IMR-90 (cell line): Measurements from ENCODE around the gene IL19. TPM values are rescaled to one million over a fixed set of nuclear protein-coding genes. Genes with fewer than 3 reads are reported as not detected.

ENCODE experiments used
- ATAC-seq: fragments of 200-7000 bp; cut with Tn5 transposase; 2 replicates; pipeline ENCODE4 v1.9.1; 2020; ENCODE audit warnings: low read depth, mild to moderate bottlenecking, moderate library complexity
- BruUV-seq: library from RNA; stranded (reverse); fragments of 400-500 nt; replicated peaks from 2 replicates; lab custom pipeline; 2021; lab: Mats Ljungman, UMichigan
- CTCF ChIA-PET: fragments of 300-600 bp; formaldehyde crosslinking; extraction: SDS; loops from one replicate; lab custom pipeline; 2021; ENCODE audit warnings: antibody characterized with exemption; lab: Yijun Ruan, JAX
- POLR2A ChIA-PET: fragments of 300-600 bp; sonication (Branson Sonifier 250); formaldehyde crosslinking; loops from one replicate; lab custom pipeline; 2022; ENCODE audit warnings: antibody characterized with exemption; ENCODE audit not compliant: unreplicated experiment; lab: Charles Lee
- DNase-seq: peaks from one replicate; pipeline ENCODE4 v3.0.0; 2013
- H2AFZ ChIP-seq: replicated peaks from 2 replicates; pipeline ENCODE3; 2013; ENCODE audit warnings: low read length, mild to moderate bottlenecking; ENCODE audit not compliant: poor library complexity
- H2AK5ac ChIP-seq: 2 replicates; pipeline ENCODE4 v1.6.1; 2013; ENCODE audit warnings: low read depth, low read length, inconsistent platforms
- H2AK9ac ChIP-seq: replicated peaks from 2 replicates; pipeline ENCODE3; 2013; ENCODE audit warnings: mild to moderate bottlenecking, low read depth, low read length, moderate library complexity; ENCODE audit not compliant: poor library complexity
- H2BK120ac ChIP-seq: 2 replicates; pipeline ENCODE4 v1.6.1; 2013; ENCODE audit warnings: low read depth, low read length, inconsistent platforms
- H2BK15ac ChIP-seq: 3 replicates; pipeline ENCODE4 v1.6.1; 2013; ENCODE audit warnings: low read depth, low read length, inconsistent platforms
- H2BK20ac ChIP-seq: 2 replicates; pipeline ENCODE4 v1.6.1; 2013; ENCODE audit warnings: low read depth, mild to moderate bottlenecking, inconsistent platforms, low read length, moderate library complexity
- H2BK5ac ChIP-seq: 2 replicates; pipeline ENCODE4 v1.6.1; 2013; ENCODE audit warnings: mild to moderate bottlenecking, low read depth, low read length, inconsistent platforms; ENCODE audit not compliant: poor library complexity, severe bottlenecking
- H3K14ac ChIP-seq: replicated peaks from 2 replicates; pipeline ENCODE4 v1.6.1; 2013; ENCODE audit warnings: low read depth, low read length, inconsistent platforms
- H3K18ac ChIP-seq: 2 replicates; pipeline ENCODE4 v1.6.1; 2013; ENCODE audit warnings: low read depth, low read length, control low read depth
- H3K23ac ChIP-seq: 2 replicates; pipeline ENCODE4 v1.6.1; 2013; ENCODE audit warnings: low read depth, low read length, inconsistent platforms
- H3K27ac ChIP-seq: 2 replicates; pipeline ENCODE4 v1.5.1; 2013; ENCODE audit warnings: mild to moderate bottlenecking, control low read depth, low read length; ENCODE audit not compliant: insufficient read depth
- H3K27me3 ChIP-seq: 2 replicates; pipeline ENCODE4 v1.6.1; 2013; ENCODE audit warnings: low read length; ENCODE audit not compliant: control insufficient read depth, insufficient read depth
- H3K36me3 ChIP-seq: 2 replicates; pipeline ENCODE4 v1.6.1; 2013; ENCODE audit warnings: low read length, mixed read lengths; ENCODE audit not compliant: control insufficient read depth, insufficient read depth
- H3K4ac ChIP-seq: 2 replicates; pipeline ENCODE4 v1.6.1; 2013; ENCODE audit warnings: low read depth, low read length, inconsistent platforms
- H3K4me1 ChIP-seq: 2 replicates; pipeline ENCODE4 v1.6.1; 2013; ENCODE audit warnings: low read length, mixed read lengths; ENCODE audit not compliant: control insufficient read depth, insufficient read depth
- H3K4me2 ChIP-seq: 2 replicates; pipeline ENCODE4 v1.6.1; 2013; ENCODE audit warnings: low read depth, mild to moderate bottlenecking, control low read depth, low read length, moderate library complexity
- H3K4me3 ChIP-seq: 2 replicates; pipeline ENCODE4 v1.5.1; 2013; ENCODE audit warnings: low read depth, mild to moderate bottlenecking, control low read depth, low read length, moderate library complexity; ENCODE audit not compliant: insufficient read depth
- H3K56ac ChIP-seq: 2 replicates; pipeline ENCODE4 v1.6.1; 2013; ENCODE audit warnings: low read length, inconsistent platforms; ENCODE audit not compliant: insufficient read depth; ENCODE audit errors: extremely low read depth
- H3K79me1 ChIP-seq, 2 experiments: 2 replicates each; pipeline ENCODE4 v1.6.1; 2013; ENCODE audit warnings: low read length in 2 of 2, inconsistent platforms in 1 of 2, low read depth in 1 of 2
- H3K9ac ChIP-seq: 2 replicates; pipeline ENCODE4 v1.6.1; 2013; ENCODE audit warnings: low read depth, low read length, control low read depth
- H3K9me1 ChIP-seq: 2 replicates; pipeline ENCODE4 v1.6.1; 2013; ENCODE audit warnings: low read length, inconsistent platforms; ENCODE audit not compliant: insufficient read depth
- H3K9me3 ChIP-seq: 2 replicates; pipeline ENCODE4 v1.6.1; 2013; ENCODE audit warnings: low read length; ENCODE audit not compliant: control insufficient read depth, insufficient read depth
- H4K20me1 ChIP-seq: 2 replicates; pipeline ENCODE4 v1.6.1; 2013; ENCODE audit warnings: low read length, inconsistent platforms; ENCODE audit not compliant: insufficient read depth
- H4K5ac ChIP-seq: 2 replicates; pipeline ENCODE4 v1.6.1; 2013; ENCODE audit warnings: mild to moderate bottlenecking, low read depth, low read length, control low read depth
- H4K8ac ChIP-seq, 2 experiments: 2 replicates each; pipeline ENCODE4 v1.6.1; 2013; ENCODE audit warnings: low read depth in 2 of 2, low read length in 2 of 2, control low read depth in 1 of 2, inconsistent platforms in 1 of 2
- H4K91ac ChIP-seq: 2 replicates; pipeline ENCODE4 v1.6.1; 2013; ENCODE audit warnings: low read depth, low read length, inconsistent platforms; ENCODE audit not compliant: insufficient read depth
- BHLHE40 ChIP-seq: fragments of 150-350 bp; IDR thresholded peaks from 2 replicates; pipeline ENCODE4 v1.6.1; 2016; ENCODE audit warnings: mild to moderate bottlenecking, low read depth, low read length
- CTCF ChIP-seq: conservative IDR thresholded peaks from 2 replicates; pipeline ENCODE4 v1.5.1; 2012; ENCODE audit warnings: mild to moderate bottlenecking, low read depth, low read length, improper control_type of control experiment
- ELK1 ChIP-seq: fragments of 150-350 bp; IDR thresholded peaks from 2 replicates; pipeline ENCODE4 v1.6.1; 2016; ENCODE audit warnings: low read depth, mild to moderate bottlenecking, low read length, moderate library complexity, borderline replicate concordance
- FOS ChIP-seq: fragments of 150-350 bp; IDR thresholded peaks from 2 replicates; pipeline ENCODE4 v1.6.1; 2016; ENCODE audit warnings: low read depth, low read length
- MAZ ChIP-seq: IDR thresholded peaks from 2 replicates; pipeline ENCODE4 v1.6.1; 2012; ENCODE audit warnings: low read depth, mild to moderate bottlenecking, low read length, improper control_type of control experiment, moderate library complexity, borderline replicate concordance
- RAD21 ChIP-seq: IDR thresholded peaks from 2 replicates; pipeline ENCODE4 v1.6.1; 2012; ENCODE audit warnings: low read length, improper control_type of control experiment
- RCOR1 ChIP-seq: IDR thresholded peaks from 2 replicates; pipeline ENCODE4 v1.6.1; 2012; ENCODE audit warnings: mild to moderate bottlenecking, low read length, improper control_type of control experiment; ENCODE audit not compliant: insufficient replicate concordance
- RFX5 ChIP-seq: IDR thresholded peaks from 2 replicates; pipeline ENCODE4 v1.8.0; 2012; ENCODE audit warnings: low read depth, mild to moderate bottlenecking, low read length, moderate library complexity
- WGBS, 2 experiments: methylation state at CpG; one replicate each; pipeline versions ENCODE4 v1.1.5 to v1.1.7; 2013; ENCODE audit warnings: missing lambda C conversion rate in 2 of 2; ENCODE audit not compliant: insufficient read length in 1 of 2; ENCODE audit errors: extremely low coverage in 2 of 2; 5-methylcytosine and 5-hydroxymethylcytosine counted together
- dilution Hi-C: fragments of 300-500 bp; cut with HindIII; formaldehyde crosslinking; loops from one replicate; pipeline ENCODE4 v1.14.3; 2018; ENCODE audit warnings: low sequenced_read_pairs; ENCODE audit not compliant: unreplicated experiment
- in situ Hi-C: fragments of 300-500 bp; cut with MboI; formaldehyde crosslinking; loops from 3 replicates; pipeline ENCODE4 v1.14.3; 2019; ENCODE audit warnings: low sequenced_read_pairs, inconsistent platforms, mixed read lengths
- intact Hi-C: fragments of 100-400 bp; cut with micrococcal nuclease; formaldehyde crosslinking; loops from 2 replicates; pipeline ENCODE4 v1.10.0; 2022
- polyA plus RNA-seq, 3 experiments: library from polyadenylated mRNA; depleted of rRNA; stranded (reverse); fragments of >200 nt; gene quantifications; 2 replicates each; pipeline ENCODE4 v1.2.3, GENCODE V29; 2012; ENCODE audit warnings: low replicate concordance in 1 of 3
- total RNA-seq: library from RNA; depleted of rRNA; stranded (reverse); fragments of >200 nt; gene quantifications from 2 replicates; pipeline ENCODE4 v1.2.3, GENCODE V29; 2012

IL19 gene
- total and polyA plus RNA-seq, 2 of the 4 experiments (the other 2 are of a cell fraction), result not detected

- POLR2A ChIA-PET, result interaction anchor here (0.6 kb wide), 1 partner anchor 70 kb away, joined by 3 read pairs; no protein-coding TSS in a partner anchor
- Histone ChIP-seq H3K23ac (no peak overlapping the region), H3K18ac (no peak overlapping the region), H2AK5ac (no peak overlapping the region), H3K9ac (no peak overlapping the region), H3K4me1 (0 out of 2 replicates have a peak, but pooled peaks cover 1% of the 10 kb centered on the region), H2AFZ (no peak overlapping the region), H3K79me1 (no peaks in the 10 kb centered on the region), H3K27me3 (peaks cover 7% of the 10 kb centered on the region), H2BK15ac (no peak overlapping the region), H3K27ac (no peak overlapping the region), H3K9me3 (no peaks in the 10 kb centered on the region), H2BK20ac (no peak overlapping the region), H3K4me3 (no peak overlapping the region), H3K36me3 (no peaks in the 10 kb centered on the region), H4K5ac (no peak overlapping the region), H2AK9ac (no peak overlapping the region), H4K20me1 (no peaks in the 10 kb centered on the region), H2BK120ac (no peak overlapping the region), H3K56ac (no peak overlapping the region), H3K14ac (no peak overlapping the region), H4K91ac (no peak overlapping the region), H3K4ac (no peak overlapping the region), H2BK5ac (no peak overlapping the region), H3K4me2 (no peak overlapping the region), H3K9me1 (peaks cover 2% of the 10 kb centered on the region), H4K8ac (no peak overlapping the region)
- BruUV-seq, result no TSS peak
- dilution Hi-C loops, result no loop called here
- no peak for DNase-seq
- ATAC-seq, result no peak
- WGBS, 2 experiments, result no CpG with 5 or more reads among the region's 2 CpGs
- CTCF ChIA-PET, result no interaction called here
- in situ Hi-C loops, result no loop called here
- TF ChIP-seq ELK1 (no peak), BHLHE40 (no peak), FOS (no peak), RCOR1 (no peak), RFX5 (no peak), CTCF (no peak), MAZ (no peak), RAD21 (no peak)
- intact Hi-C loops, result no loop called here
Measured at GRCh38 chr1:206833801-206834200, 63.2 kb downstream of the IL19 start.
